PC-3 (cell line): ENCODE measurements around the gene CDH4. TPM values are rescaled to one million over a fixed set of nuclear protein-coding genes. Genes with fewer than 3 reads are reported as not detected.

Source experiments
- ATAC-seq: fragments of 200-7000 bp; cut with Tn5 transposase; 2 replicates; pipeline ENCODE4 v1.9.1; 2020; ENCODE audit warnings: mild to moderate bottlenecking, moderate library complexity
- BruUV-seq: library from RNA; stranded (reverse); fragments of 400-500 nt; replicated peaks from 2 replicates; lab custom pipeline; 2021; lab: Mats Ljungman, UMichigan
- CTCF ChIA-PET: fragments of 300-600 bp; sonication (Branson Sonifier 250); formaldehyde crosslinking; loops from one replicate; lab custom pipeline; 2022; ENCODE audit warnings: antibody characterized with exemption; lab: Charles Lee
- POLR2A ChIA-PET: fragments of 300-600 bp; sonication (Branson Sonifier 250); formaldehyde crosslinking; loops from one replicate; lab custom pipeline; 2022; ENCODE audit warnings: antibody characterized with exemption; ENCODE audit not compliant: unreplicated experiment; lab: Charles Lee
- DNase-seq: peaks from one replicate; pipeline ENCODE4 v3.0.0-alpha.2; 2015
- H2AFZ ChIP-seq: fragments of 300-600 bp; sonication (generic); 2 replicates; pipeline ENCODE4 v1.6.0; 2016; ENCODE audit warnings: antibody characterized with exemption, low read length
- H3F3A ChIP-seq: fragments of 300-600 bp; sonication (generic); one replicate; pipeline ENCODE4 v1.6.0; 2017; ENCODE audit warnings: antibody characterized with exemption, low read length, control low read depth, mild to moderate bottlenecking; ENCODE audit not compliant: unreplicated experiment
- H3K27ac ChIP-seq: fragments of 300-600 bp; sonication (generic); 2 replicates; pipeline ENCODE4 v1.5.1; 2016; ENCODE audit warnings: mild to moderate bottlenecking, low read length
- H3K27me3 ChIP-seq: fragments of 300-600 bp; sonication (generic); 2 replicates; pipeline ENCODE4 v1.6.1; 2016; ENCODE audit warnings: low read length, mixed read lengths
- H3K36me3 ChIP-seq: fragments of 300-600 bp; sonication (generic); 2 replicates; pipeline ENCODE4 v1.6.1; 2016; ENCODE audit warnings: low read depth, mixed run types, low read length, mixed read lengths
- H3K4me1 ChIP-seq: fragments of 300-600 bp; sonication (generic); 2 replicates; pipeline ENCODE4 v1.5.1; 2016; ENCODE audit warnings: low read length; ENCODE audit not compliant: insufficient read depth
- H3K4me2 ChIP-seq: fragments of 300-600 bp; sonication (generic); 2 replicates; pipeline ENCODE4 v1.6.0; 2016; ENCODE audit warnings: low read length
- H3K4me3 ChIP-seq: fragments of 300-600 bp; sonication (generic); 2 replicates; pipeline ENCODE4 v1.5.1; 2016; ENCODE audit warnings: mild to moderate bottlenecking, low read length, mixed read lengths
- H3K79me2 ChIP-seq: fragments of 300-600 bp; sonication (generic); 2 replicates; pipeline ENCODE4 v1.6.1; 2017; ENCODE audit warnings: low read length, mixed read lengths
- H3K9ac ChIP-seq: fragments of 300-600 bp; sonication (generic); 2 replicates; pipeline ENCODE4 v1.6.0; 2016; ENCODE audit warnings: mild to moderate bottlenecking, low read length
- H3K9me2 ChIP-seq: fragments of 300-600 bp; sonication (generic); replicated peaks from 2 replicates; pipeline ENCODE4 v1.6.1; 2016; ENCODE audit warnings: mixed run types, low read length, mixed read lengths
- H3K9me3 ChIP-seq: fragments of 300-600 bp; sonication (generic); 2 replicates; pipeline ENCODE4 v1.6.1; 2016; ENCODE audit warnings: low read length, mixed read lengths
- H4K20me1 ChIP-seq: fragments of 300-600 bp; sonication (generic); 2 replicates; pipeline ENCODE4 v1.6.1; 2016; ENCODE audit warnings: low read length, mixed read lengths
- CTCF ChIP-seq: fragments of 300-600 bp; sonication (generic); conservative IDR thresholded peaks from 2 replicates; pipeline ENCODE4 v1.5.1; 2017; ENCODE audit warnings: antibody characterized with exemption, low read depth, mild to moderate bottlenecking, low read length
- EZH2 ChIP-seq: fragments of 300-600 bp; sonication (generic); IDR thresholded peaks from one replicate; pipeline ENCODE4 v1.6.1; 2017; ENCODE audit warnings: antibody characterized with exemption, mild to moderate bottlenecking, low read length; ENCODE audit not compliant: unreplicated experiment
- EZH2phosphoT487 ChIP-seq: fragments of 300-600 bp; sonication (generic); IDR thresholded peaks from 2 replicates; pipeline ENCODE4 v1.6.1; 2018; ENCODE audit warnings: mild to moderate bottlenecking, antibody characterized with exemption, low read length, borderline replicate concordance
- intact Hi-C: fragments of 100-400 bp; cut with micrococcal nuclease; formaldehyde crosslinking; loops from 2 replicates; pipeline ENCODE4 v1.9.0; 2023
- total RNA-seq: library from RNA; depleted of rRNA; stranded (reverse); fragments of >200 nt; gene quantifications from 2 replicates; pipeline ENCODE4 v1.2.3, GENCODE V29; 2014

The CDH4 gene
- total RNA-seq, 1 experiment from 2014 or later, result not detected

- ChIA-PET POLR2A (no interaction called here), CTCF (no interaction called here)
- Histone ChIP-seq H3K4me2 (no peak overlapping the region), H3K9me3 (no peaks in the 10 kb centered on the region), H3K27me3 (no peaks in the 10 kb centered on the region), H2AFZ (no peak overlapping the region), H3K4me3 (no peak overlapping the region), H3K79me2 (no peaks in the 10 kb centered on the region), H3K36me3 (no peaks in the 10 kb centered on the region), H4K20me1 (no peaks in the 10 kb centered on the region), H3K27ac (no peak overlapping the region), H3K9me2 (no peaks in the 10 kb centered on the region), H3K4me1 (no peaks in the 10 kb centered on the region), H3K9ac (no peak overlapping the region), H3F3A (no peaks in the 10 kb centered on the region)
- no peak for DNase-seq
- intact Hi-C loops, result no loop called here
- no peak for TF ChIP-seq EZH2
- TF ChIP-seq EZH2phosphoT487, result no peak
- TF ChIP-seq CTCF, result no peak
- no peak for ATAC-seq
- BruUV-seq, result no TSS peak
Measured at GRCh38 chr20:61933481-61933950, 681.5 kb downstream of the CDH4 start.

GRCh38 chr20:61933951-61934715 lies 682.1 kb downstream of the CDH4 start:
- Histone ChIP-seq H3K4me3 (no peak overlapping the region), H3K27me3 (no peaks in the 10 kb centered on the region), H3K9ac (no peak overlapping the region), H3K4me2 (no peak overlapping the region), H3K27ac (no peak overlapping the region), H3K9me2 (no peaks in the 10 kb centered on the region), H3K4me1 (no peaks in the 10 kb centered on the region), H2AFZ (no peak overlapping the region), H3F3A (no peaks in the 10 kb centered on the region), H3K79me2 (no peaks in the 10 kb centered on the region), H3K9me3 (no peaks in the 10 kb centered on the region), H4K20me1 (no peaks in the 10 kb centered on the region), H3K36me3 (no peaks in the 10 kb centered on the region)
- no peak for TF ChIP-seq EZH2phosphoT487
- TF ChIP-seq CTCF, result no peak
- no peak for TF ChIP-seq EZH2
- BruUV-seq, result no TSS peak
- POLR2A ChIA-PET, result no interaction called here
- ATAC-seq (no peak), DNase-seq (no peak)
- CTCF ChIA-PET, result no interaction called here
- intact Hi-C loops, result no loop called here
